ENCODE data around the gene TMEM222.

GRCh38 chr1:27298632-27299384 is 23.2 kb upstream of the TMEM222 start:
- TF ChIP-seq EZH2 (IDR thresholded peaks at IDR 0.05; ENCODE audit: insufficient read depth, poor library complexity, severe bottlenecking) (no peak), EZH2phosphoT487 (IDR thresholded peaks at IDR 0.05; ENCODE audit: insufficient read depth, low read depth) (no peak)
